PFSK-1 (cell line): ENCODE measurements around the gene IFITM2.

Experiments used
- FOXP2 ChIP-seq: optimal IDR thresholded peaks from 2 replicates; pipeline ENCODE3; 2011; ENCODE audit warnings: borderline replicate concordance, control low read depth, inconsistent platforms; ENCODE audit not compliant: insufficient read depth; ENCODE audit errors: extremely low read length, extremely low read depth
- POLR2AphosphoS5 ChIP-seq: IDR thresholded peaks from 2 replicates; pipeline ENCODE4 v1.6.1; 2012; ENCODE audit warnings: low read depth, mild to moderate bottlenecking, control low read depth, low read length, moderate library complexity
- REST ChIP-seq, 2 experiments: IDR thresholded peaks; 2 replicates each; pipeline versions ENCODE4 v1.6.1 to v1.8.0; 2011 to 2012; ENCODE audit warnings: low read depth in 2 of 2, low read length in 2 of 2, control low read depth in 1 of 2, inconsistent platforms in 1 of 2, mild to moderate bottlenecking in 1 of 2, moderate library complexity in 1 of 2; ENCODE audit not compliant: insufficient read depth in 1 of 2

- TF ChIP-seq FOXP2 (no peak), POLR2AphosphoS5 (no peak), REST (IDR thresholded peaks at IDR 0.05; ENCODE audit: insufficient read depth in 1 of 2, low read depth in 2 of 2, low read length in 2 of 2) (no peak)
Observed at GRCh38 chr11:259413-259812, 48.2 kb upstream of the IFITM2 start.
